Upper lobe of left lung (tissue), 4 donors: ENCODE data around the gene ATP5F1B.

Source experiments
- EP300 ChIP-seq, 4 donors: sonication (generic); formaldehyde crosslinking; IDR thresholded peaks; one replicate each; pipeline ENCODE4 v1.5.1; 2017; ENCODE audit warnings: antibody characterized with exemption in 4 of 4, control low read depth in 2 of 4
- POLR2A ChIP-seq, 4 donors: fragments of 450-650 bp; IDR thresholded peaks; one replicate each; pipeline ENCODE4 v1.5.1; 2016 to 2017; ENCODE audit warnings: antibody characterized with exemption in 4 of 4, mild to moderate bottlenecking in 2 of 4
- POLR2AphosphoS5 ChIP-seq, 2 donors: sonication (generic); formaldehyde crosslinking; IDR thresholded peaks; one replicate each; pipeline ENCODE4 v1.5.1; 2017; ENCODE audit warnings: antibody characterized with exemption in 2 of 2
- TF ChIP-seq, protein P1 (sequence below), 6 experiments: fragments of 450-650 bp in 4 of 6; fragments of 200-600 bp in 2 of 6; sonication (generic) in 2 of 6; IDR thresholded peaks; one replicate each; pipeline ENCODE4 v1.5.1; 2016 to 2019; ENCODE audit warnings: antibody characterized with exemption in 6 of 6

DNA sequence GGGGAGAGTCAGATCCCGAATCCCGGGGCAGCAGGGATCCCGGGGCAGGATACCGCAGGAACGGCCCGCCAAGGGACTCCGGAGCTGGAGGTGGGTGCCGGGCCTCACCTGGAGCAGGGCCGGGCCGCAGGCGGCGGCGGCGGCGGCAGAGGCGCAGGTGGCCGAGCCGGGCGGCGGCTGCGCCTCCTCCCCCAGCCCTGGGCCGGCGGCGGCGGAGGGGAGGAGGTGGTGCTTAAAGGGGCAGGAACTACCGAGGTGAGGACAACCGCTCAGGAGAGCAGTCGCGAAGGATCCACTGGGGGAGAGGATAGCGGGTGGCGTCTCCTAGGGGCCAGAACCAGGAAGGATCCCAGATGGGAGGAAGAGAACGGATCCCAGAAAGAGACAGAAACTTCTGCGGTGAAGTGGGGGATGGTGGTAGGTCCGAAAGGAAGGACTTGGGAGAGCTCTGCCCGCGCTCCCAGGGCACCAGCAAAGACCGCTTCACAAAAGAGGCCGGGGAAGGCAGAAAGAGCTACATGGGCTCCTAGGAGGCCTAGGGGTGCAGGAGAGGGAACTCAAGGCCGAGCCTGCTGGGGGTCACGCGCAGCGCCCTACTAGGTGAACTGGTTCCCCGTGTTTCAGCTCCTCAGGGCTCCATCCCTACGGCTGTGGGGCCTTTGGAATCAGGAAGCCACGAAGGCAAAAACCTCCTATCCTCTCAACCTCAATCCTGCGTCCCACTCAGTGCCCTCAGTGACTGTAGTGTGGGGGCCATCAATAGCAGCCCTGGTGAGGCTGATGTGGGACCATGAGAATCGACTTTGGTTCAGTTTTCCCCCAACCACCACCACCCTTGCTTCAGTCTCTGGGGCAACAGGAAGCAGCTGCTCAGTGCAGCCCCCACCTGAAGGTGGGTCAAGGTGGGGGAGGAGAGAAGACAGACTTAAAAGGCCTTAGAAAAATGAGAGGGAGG is 10.7 kb downstream of the ATP5F1B start:
- TF ChIP-seq, protein P1, sequence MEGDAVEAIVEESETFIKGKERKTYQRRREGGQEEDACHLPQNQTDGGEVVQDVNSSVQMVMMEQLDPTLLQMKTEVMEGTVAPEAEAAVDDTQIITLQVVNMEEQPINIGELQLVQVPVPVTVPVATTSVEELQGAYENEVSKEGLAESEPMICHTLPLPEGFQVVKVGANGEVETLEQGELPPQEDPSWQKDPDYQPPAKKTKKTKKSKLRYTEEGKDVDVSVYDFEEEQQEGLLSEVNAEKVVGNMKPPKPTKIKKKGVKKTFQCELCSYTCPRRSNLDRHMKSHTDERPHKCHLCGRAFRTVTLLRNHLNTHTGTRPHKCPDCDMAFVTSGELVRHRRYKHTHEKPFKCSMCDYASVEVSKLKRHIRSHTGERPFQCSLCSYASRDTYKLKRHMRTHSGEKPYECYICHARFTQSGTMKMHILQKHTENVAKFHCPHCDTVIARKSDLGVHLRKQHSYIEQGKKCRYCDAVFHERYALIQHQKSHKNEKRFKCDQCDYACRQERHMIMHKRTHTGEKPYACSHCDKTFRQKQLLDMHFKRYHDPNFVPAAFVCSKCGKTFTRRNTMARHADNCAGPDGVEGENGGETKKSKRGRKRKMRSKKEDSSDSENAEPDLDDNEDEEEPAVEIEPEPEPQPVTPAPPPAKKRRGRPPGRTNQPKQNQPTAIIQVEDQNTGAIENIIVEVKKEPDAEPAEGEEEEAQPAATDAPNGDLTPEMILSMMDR (IDR thresholded peaks at IDR 0.05), result peak in 4 of 6 experiments; percentile 33 to 53 (median 37)
- peak; percentile 41 to 86 for TF ChIP-seq POLR2AphosphoS5 (IDR thresholded peaks at IDR 0.05)
- TF ChIP-seq EP300 (IDR thresholded peaks at IDR 0.05), result no peak
- peak in 3 of 4 donors; percentile 20 to 73 (median 64) for TF ChIP-seq POLR2A (IDR thresholded peaks at IDR 0.05)
